Stimulated activated CD4-positive, alpha-beta T cell treated with anti-CD3 and anti-CD28 coated beads, Interleukin-4, amount 100 ng/mL, for 48 hours (primary cell): ENCODE measurements around the gene HSD3B2.

ENCODE experiments used
- DNase-seq, 2 donors: peaks; one replicate each; pipeline ENCODE4 v3.0.0-alpha.2; 2020; ENCODE audit warnings: low read depth in 2 of 2

The HSD3B2 gene

DNA sequence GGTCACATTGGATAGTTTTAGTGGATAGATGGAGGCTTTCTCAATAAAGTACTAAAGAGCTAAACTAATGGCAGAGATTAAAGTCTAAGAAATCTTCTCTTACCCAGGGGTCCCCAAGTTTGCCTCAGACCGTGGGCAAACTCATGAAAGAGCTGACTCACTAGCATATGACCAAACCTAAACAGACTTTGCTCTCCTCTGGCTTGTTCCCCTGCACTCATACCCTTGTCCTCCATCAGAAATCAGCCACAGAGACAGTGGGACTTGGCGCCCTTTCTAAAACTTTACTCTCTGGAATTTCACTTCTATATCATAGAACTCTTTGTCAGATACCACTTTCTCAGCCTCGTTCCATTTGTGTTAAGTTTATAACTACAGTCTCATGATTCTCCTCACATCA is 17.0 kb upstream of the HSD3B2 start:
- no peak for DNase-seq

DNA sequence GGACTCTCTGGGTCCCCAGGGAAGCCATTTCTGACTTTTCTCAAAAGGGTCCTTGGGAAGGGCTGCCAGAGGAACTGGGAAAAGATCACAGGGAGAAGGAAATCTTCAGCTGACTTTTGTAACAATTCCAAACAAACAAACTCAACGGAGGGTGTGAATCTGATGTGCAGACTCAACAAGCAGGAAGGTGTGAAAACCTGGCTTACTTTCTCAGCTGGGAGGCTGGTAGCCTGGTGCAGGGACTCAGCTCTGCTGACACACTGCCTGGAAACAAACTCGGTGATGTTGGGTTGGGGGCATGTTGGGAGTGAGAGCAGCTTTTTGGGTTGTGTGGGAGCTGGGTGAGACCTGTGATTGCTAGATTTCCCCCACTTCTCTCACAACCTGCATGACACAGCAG is 10.2 kb upstream of the HSD3B2 start:
- DNase-seq = no peak

DNA sequence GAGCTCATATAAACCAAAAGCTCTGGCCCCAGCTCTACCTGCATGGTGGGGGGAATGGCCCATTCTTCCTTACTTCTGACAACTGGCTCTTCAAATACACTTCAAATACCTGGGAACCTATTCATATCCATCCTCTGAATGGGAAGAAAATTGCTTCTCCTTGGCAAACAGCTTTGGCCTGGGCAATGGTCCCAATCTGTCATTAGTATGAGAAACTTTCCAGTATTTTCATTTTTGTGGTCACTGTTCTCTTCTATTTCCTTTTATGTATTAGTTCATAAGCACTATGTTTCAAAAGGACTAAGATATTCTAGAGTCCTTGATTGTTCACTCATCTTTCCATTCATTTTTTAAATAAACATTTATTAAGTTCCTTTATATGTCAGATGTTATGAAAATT is 5.2 kb upstream of the HSD3B2 start:
- DNase-seq = no peak

DNA sequence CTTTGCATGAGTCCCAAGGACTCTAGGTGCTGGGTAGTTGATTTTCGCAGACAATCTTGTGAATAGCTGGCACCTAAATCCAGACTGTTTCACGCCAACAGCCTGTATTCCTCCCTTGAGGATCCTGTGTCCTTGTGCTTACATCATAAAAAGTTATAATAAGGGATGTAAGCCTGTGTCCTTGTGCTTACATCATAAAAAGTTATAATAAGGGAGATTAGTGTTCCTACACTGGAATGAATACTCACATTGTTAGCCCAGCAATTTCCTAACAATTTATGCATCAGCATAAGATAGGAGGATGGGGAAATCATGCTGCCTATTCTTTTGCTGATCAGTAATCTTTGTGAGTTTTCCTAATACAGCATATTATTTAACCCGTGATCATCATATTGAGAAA is 4.0 kb upstream of the HSD3B2 start:
- no peak for DNase-seq

DNA sequence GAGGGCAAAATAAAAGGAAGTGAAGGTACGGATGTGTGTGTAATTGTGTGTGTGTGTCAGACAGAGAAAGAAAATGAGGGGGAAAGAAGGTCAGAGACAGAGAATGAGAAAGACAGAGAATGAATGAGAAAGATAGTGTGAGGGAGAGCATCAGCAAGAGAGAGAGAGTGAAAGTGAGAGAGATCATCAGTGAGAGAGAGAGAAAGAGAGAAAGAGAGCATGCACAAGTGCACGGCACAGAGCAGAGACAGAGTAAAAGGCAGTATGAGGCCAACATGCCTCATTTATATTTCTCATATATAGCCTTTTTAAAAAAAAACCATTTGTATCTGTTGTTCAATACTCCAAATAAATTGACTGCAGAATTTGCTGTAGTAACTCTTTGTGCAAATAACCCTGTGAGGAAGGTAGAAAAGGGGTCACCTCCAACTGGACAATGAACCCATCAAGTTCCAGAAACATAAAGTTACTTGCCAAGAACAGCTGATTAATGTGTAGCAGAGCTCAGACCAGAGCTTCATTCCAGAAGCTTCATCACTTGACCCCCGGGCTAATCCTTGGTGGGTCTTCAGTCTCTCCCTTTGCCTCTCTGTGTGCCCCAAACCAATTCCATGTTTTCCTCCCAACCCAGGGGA is 1.2 kb downstream of the HSD3B2 start:
- no peak for DNase-seq

DNA sequence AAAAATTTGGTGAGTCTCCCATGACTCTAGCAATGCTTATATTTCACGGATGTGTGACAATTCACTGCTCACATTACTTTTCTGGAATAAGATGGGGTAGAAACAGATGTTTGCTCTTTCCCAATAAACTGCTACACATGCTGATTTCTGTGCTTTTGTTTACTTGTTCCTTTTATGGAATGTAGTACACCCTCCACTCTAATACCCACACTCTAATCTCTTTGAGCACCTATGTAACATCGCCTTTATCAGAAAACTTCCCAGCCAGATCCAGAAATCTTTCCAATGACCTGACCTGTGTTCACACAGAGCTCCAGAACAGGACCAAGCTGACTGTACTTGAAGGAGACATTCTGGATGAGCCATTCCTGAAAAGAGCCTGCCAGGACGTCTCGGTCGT is 4.2 kb downstream of the HSD3B2 start:
- no peak for DNase-seq

DNA sequence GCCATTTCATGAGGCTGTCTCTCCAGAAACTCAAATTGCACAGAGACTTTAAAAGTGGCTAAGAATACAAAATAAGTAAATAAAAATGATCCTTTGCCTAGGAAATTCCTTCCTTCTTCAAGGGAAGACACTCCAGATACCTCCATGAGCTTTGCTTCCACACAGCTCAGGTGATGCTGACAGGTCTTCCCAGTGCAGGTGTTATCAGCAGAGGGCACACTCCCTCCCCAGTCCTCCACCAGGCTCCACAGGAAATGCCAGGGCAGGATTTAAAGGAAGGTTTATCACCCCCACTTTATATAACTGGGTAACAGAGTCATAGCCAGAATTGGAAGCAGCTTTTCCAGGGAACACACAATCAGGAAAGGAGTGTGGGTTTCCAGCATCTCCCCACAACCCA is 5.7 kb downstream of the HSD3B2 start:
- DNase-seq = no peak

DNA sequence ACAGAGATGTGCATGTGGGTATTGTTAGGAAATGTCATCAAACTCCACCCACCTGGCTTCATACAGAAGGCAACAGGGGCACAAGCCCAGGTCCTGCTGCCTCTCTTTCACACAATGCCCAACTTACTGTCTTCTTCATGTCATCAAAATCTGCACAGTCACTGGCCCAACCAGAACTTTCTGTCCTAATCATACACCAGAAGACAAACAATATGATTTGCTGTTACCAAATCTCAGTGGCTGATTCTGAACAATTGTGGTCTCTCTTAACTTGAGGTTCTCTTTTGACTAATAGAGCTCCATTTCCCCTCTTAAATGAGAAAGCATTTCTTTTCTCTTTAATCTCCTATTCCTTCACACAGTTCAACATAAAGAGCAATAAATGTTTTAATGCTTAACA is 7.7 kb downstream of the HSD3B2 start:
- no peak for DNase-seq

DNA sequence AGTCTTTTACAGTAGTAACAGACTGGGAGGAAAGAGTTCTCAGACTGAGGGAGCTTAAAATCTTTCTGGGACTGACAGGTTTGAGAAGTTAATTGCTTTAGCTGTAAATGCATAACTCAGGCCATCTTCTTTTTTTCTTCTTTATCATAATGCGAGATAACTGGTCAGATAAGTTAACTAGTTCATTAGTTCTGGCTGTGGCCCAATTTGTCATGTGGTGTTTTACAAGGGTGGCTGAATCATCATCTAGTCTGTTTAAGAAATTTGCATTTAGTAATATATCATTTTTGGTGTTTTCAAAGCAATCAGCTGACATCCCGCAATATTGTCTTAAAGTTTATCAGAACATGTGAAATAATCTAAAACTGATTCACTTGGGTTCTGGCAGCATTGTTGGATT is 14.0 kb downstream of the HSD3B2 start:
- no peak for DNase-seq

DNA sequence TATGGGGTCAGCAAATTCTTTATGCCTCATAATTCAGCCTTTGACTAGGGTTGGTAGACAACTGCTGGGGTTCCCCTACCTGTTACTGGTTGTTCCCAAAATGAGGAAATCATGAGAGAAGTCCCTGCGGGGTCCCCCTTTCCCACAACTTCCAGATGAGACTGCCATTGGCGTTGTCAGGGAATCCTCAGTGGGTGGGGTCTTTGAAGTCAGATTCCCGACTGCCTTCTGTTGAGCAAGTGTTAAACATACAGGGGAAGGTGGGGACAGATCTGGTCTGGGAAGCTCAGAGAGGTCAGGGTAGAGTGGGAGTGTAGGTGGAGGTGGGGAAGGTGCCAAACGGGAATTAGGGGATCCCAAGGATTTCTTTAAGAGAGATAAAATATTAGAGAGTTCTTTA is 14.7 kb downstream of the HSD3B2 start:
- no peak for DNase-seq

DNA sequence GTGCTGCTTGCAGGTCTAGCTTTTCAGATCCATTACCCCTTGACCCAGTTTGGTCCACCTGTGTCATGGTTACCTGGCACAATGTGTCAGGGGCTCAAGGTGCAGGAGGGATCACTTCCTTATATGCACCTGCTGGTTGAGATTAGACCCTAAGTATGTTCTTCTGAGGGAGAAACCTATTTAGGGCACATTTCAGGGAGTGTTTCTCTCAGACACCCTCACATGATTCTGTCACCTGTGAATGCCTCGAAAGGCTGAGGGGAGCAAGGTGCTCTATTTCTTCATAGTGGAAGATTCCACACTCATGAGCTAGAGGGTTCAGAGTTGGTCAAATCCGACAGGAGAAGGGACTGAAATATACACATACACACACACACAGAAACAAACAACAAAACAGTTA is 15.5 kb downstream of the HSD3B2 start:
- no peak for DNase-seq

DNA sequence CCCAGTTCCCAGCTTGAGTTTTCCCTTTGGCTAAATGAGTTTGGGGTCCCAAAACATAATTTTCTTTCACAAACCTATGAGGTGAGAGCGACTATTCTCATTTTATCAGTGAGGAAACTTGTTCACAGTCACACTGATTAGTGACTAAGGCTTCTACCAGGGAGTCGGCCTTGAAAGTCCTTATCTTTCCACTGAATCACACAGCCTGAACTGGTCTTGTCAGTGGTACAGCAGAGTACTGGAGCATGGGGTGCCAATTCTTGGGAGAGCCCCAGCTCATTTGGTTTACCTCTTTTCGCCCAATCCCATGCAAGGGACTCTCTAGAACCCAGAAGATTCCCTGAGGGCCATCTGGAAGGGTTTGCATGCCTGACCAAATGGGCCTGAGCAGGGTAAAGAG is 16.9 kb downstream of the HSD3B2 start:
- DNase-seq = no peak

DNA sequence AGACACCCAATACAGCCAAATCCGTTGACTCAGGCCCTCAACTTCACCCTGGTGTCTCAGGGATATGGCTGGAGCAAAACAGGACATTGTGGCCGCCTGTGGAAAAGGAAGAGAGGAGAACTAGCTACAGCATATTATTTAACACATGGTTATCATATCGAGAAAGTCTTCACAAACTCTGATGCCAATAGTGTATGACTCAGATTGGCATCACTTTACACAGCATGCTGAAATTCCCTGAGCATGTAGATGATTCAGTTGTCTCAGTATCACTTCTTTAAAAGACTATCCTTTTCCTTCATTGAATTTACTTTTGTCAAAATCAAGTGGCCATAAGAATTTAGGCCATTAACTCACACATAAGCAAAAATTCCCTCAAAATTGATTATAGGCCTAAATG is 20.1 kb downstream of the HSD3B2 start:
- DNase-seq = no peak

DNA sequence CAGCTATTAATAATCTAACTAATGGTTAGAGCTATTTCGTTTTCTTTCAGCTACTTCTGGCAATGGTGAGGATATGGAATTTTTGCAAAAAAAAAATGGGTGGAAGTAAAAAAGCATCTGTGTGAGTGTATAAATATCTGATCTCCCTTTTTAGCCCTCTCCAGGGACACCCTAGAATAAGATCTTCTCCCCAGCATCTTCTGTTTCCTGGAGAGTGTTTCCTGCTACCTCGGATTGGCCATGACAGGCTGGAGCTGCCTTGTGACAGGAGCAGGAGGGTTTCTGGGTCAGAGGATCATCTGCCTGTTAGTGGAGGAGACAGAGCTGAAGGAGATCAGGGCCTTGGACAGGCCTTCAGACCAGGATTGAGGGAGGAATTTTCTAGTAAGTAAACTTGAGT is 23.8 kb downstream of the HSD3B2 start:
- DNase-seq = no peak

DNA sequence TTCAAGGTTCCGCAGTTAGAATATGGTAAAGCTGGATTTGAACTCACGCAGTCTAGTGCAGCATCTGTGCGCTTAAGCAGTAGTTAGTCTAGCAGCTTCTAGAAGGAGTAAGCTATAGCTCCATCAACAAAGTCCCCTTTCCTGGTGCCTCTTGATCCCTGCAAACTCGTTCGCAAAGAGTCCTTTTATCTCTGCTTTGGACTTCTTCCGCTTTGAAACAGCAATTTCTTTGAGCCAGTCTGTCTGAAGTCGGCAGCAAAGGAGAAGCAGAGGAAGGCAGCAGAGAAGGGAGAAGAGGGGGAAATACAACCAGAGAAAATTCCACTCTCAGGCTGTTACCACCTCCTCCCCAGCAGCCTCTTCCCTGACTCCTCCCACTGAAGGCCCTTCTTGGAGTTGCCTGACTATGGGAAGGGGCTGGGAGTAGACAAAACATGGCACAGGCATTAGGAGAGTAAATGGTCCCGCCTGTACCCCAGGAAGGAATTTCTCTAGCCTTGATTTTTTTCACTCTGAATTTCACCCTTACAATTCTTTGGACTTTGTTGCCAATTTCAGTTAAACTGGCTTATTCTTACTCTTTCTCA is 25.9 kb downstream of the HSD3B2 start:
- DNase-seq = no peak

DNA sequence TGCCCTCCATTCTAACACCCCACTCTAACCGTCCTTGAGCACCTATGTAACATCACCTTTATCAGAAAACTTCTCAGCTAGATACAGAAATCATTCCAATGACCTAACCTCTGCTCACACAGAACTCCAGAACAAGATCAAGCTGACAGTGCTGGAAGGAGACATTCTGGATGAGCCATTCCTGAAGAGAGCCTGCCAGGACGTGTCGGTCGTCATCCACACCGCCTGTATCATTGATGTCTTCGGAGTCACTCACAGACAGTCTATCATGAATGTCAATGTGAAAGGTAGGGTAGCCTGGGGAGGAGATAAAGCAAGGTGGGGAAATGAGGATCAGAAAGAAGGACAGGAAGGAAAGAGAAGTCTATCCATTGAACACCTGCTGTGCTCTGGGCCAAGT is 27.8 kb downstream of the HSD3B2 start:
- DNase-seq = no peak

DNA sequence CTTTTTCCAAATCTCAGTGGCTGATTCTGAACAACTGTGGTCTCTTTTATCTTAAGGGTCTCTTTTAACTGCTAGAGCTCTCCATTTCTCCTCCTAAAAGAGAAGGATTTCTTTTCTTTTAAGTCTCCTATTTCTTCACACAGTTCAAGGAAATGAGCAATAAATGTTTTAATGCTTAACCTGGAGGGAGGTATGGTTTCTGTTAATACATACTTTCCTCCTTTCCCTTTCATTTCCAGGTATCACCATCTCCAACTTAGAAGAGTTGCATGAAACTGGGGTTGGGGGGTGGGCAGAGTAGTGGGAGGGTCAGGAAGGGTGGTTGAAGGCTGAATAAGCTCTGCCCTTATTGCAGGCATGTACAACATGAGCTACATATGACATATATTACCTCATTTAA is 31.4 kb downstream of the HSD3B2 start:
- DNase-seq = no peak

DNA sequence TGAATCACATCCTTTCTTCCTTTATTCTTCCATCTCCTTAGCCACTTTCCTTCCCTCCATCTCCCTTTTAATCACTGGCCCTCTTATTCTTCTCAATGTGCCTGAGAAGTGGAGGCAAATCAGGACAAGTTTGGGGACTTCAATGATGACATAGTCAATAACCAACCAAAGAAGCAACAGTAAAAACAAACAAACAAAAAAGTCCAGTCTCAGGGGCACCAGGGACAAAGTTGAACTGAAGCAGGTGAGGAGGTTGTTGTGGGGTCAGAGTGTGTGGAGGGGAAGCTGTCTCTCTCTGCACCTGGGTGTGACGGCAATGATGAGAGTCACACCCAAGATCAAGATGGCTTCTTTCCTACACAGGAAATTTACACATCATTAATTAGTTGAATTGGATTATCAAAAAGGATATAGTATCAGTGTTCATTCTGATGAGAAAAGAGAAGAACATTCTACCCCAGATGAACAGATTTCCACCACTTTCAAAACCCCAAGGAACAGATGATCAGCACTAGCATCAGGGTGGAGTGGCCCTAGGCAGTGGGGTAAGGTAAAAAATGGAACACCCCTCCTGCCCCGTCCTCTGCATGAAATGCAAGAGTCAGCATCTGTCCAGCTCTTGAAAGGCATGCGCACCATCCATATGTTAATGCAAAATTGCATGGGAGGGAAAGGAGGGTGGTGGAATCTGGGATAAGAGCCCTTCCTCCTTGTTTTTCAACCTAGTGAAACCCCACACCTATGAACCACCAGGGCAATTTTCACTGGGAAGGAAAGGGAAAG is 32.6 kb downstream of the HSD3B2 start:
- no peak for DNase-seq

DNA sequence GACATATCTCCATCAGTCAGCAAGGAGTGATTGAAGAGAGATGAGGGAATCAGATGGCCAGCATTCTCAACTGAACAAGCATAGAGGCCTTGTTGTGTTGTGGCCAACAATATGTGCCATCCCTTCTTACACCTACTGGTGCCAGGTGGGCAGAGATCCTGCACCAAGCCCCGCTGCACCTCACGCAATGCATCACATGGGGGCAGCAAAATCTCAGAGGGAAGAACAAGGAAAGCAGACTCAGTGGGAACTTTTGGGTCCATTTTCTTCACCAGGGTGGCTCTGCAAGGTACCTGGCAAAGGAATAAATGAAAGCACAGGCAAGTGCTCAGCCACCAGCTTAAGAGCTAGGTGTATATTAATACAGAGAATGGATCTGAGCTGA is 33.2 kb downstream of the HSD3B2 start:
- DNase-seq = no peak

DNA sequence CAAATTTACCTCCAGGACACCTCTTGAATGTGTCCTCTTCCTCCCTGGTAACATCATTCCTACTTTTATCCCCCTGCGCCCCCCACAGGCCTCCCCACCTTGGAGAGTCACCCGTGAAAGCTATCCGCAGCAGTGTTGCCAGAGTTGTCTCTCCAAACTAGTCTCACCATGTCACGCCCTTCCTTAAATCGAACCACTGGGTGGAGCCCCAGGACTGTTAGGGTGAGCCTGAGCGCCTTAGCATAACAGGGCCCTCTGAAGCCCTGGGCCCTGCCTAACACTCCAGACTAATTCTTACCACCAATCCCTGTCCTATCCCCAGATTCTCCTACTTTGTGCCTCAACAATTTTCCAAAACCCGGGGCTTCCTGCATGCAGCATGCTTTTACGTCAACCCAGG is 35.0 kb downstream of the HSD3B2 start:
- DNase-seq = no peak

DNA sequence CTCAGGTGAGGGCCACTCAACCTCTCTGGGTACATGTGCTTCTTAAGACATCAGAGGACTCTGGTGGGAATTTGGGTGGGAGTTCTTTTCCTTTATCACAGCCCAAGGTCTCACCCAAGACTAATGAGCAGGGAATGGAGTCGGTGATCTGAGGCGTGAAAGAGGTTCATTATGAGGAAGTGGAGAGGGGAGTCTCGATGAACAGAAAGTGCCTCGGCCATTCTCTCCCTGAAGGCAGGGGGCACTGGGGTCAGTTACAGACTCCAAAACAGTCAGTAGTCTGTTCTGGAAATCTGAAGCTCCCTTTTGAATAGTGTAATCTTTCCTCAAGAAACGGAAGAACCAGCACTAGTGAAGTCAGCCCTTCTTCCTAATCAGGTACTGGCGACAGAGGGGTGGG is 36.2 kb downstream of the HSD3B2 start:
- DNase-seq = no peak

DNA sequence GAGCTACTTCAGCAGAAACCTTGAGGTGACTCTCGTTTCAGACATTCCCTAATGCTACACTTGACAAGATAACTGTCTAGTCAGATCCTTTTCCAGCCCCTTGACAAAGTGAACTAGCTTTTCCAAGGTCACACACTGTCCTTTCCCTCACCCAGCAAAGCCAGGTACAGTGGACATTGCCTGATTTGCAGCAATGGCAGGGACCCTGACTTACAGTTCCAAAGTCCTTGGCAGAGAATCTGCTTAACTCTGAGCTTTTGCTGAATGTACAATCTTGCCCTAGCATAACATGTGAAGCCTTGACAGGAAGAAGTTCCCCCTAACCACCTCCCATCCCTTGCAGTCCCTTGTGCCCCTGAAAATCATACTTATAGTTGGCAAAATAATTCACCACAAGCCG is 37.1 kb downstream of the HSD3B2 start:
- no peak for DNase-seq

DNA sequence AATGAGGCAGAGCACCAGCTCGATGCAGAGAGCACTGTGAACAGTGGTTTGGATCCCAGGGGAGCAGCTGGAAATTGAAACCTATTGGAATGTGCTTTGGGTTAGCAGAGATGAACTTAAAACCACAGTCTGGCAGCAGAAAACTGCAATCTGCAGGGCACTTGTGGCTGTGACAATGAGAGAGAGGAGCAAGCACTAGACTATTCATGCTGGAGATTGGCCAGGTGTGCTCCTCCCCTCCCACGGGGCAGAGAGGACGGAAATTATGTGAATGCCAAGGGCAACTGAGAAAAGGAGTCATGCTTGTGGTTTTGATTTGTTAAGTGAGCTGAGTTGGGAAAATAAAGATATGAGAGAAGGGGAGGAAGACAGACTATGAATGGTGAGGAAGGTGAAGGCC is 38.1 kb downstream of the HSD3B2 start:
- DNase-seq = peak; percentile 1 to 6

DNA sequence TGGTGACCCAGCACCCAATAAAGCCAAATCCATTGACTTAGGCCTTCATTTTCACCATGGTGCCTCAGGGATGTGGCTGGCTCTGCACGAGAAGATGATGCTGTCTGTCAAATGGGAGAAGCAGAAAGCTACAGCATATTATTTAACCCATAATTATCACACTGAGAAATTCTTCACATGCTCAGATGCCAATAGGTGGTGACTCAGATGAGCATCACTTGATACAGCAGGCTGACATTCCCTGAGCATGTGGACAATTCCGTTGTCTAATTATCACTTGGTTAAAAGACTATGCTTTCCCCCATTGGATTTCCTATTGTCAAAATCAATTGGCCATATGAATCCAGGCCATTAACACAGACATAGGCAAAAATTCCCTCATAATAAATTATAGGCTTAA is 48.0 kb downstream of the HSD3B2 start:
- DNase-seq = no peak
